IMR-90 (cell line): ENCODE measurements around the gene PCP2. TPM values are rescaled to one million over a fixed set of nuclear protein-coding genes. Genes with fewer than 3 reads are reported as not detected.

Experiments used
- ATAC-seq: fragments of 200-7000 bp; cut with Tn5 transposase; 2 replicates; pipeline ENCODE4 v1.9.1; 2020; ENCODE audit warnings: low read depth, mild to moderate bottlenecking, moderate library complexity
- BruUV-seq: library from RNA; stranded (reverse); fragments of 400-500 nt; replicated peaks from 2 replicates; lab custom pipeline; 2021; lab: Mats Ljungman, UMichigan
- CTCF ChIA-PET: fragments of 300-600 bp; formaldehyde crosslinking; extraction: SDS; loops from one replicate; lab custom pipeline; 2021; ENCODE audit warnings: antibody characterized with exemption; lab: Yijun Ruan, JAX
- POLR2A ChIA-PET: fragments of 300-600 bp; sonication (Branson Sonifier 250); formaldehyde crosslinking; loops from one replicate; lab custom pipeline; 2022; ENCODE audit warnings: antibody characterized with exemption; ENCODE audit not compliant: unreplicated experiment; lab: Charles Lee
- DNase-seq: peaks from one replicate; pipeline ENCODE4 v3.0.0; 2013
- H2AFZ ChIP-seq: replicated peaks from 2 replicates; pipeline ENCODE3; 2013; ENCODE audit warnings: low read length, mild to moderate bottlenecking; ENCODE audit not compliant: poor library complexity
- H2AK5ac ChIP-seq: 2 replicates; pipeline ENCODE4 v1.6.1; 2013; ENCODE audit warnings: low read depth, low read length, inconsistent platforms
- H2AK9ac ChIP-seq: replicated peaks from 2 replicates; pipeline ENCODE3; 2013; ENCODE audit warnings: mild to moderate bottlenecking, low read depth, low read length, moderate library complexity; ENCODE audit not compliant: poor library complexity
- H2BK120ac ChIP-seq: 2 replicates; pipeline ENCODE4 v1.6.1; 2013; ENCODE audit warnings: low read depth, low read length, inconsistent platforms
- H2BK15ac ChIP-seq: 3 replicates; pipeline ENCODE4 v1.6.1; 2013; ENCODE audit warnings: low read depth, low read length, inconsistent platforms
- H2BK20ac ChIP-seq: 2 replicates; pipeline ENCODE4 v1.6.1; 2013; ENCODE audit warnings: low read depth, mild to moderate bottlenecking, inconsistent platforms, low read length, moderate library complexity
- H2BK5ac ChIP-seq: 2 replicates; pipeline ENCODE4 v1.6.1; 2013; ENCODE audit warnings: mild to moderate bottlenecking, low read depth, low read length, inconsistent platforms; ENCODE audit not compliant: poor library complexity, severe bottlenecking
- H3K14ac ChIP-seq: replicated peaks from 2 replicates; pipeline ENCODE4 v1.6.1; 2013; ENCODE audit warnings: low read depth, low read length, inconsistent platforms
- H3K18ac ChIP-seq: 2 replicates; pipeline ENCODE4 v1.6.1; 2013; ENCODE audit warnings: low read depth, low read length, control low read depth
- H3K23ac ChIP-seq: 2 replicates; pipeline ENCODE4 v1.6.1; 2013; ENCODE audit warnings: low read depth, low read length, inconsistent platforms
- H3K27ac ChIP-seq: 2 replicates; pipeline ENCODE4 v1.5.1; 2013; ENCODE audit warnings: mild to moderate bottlenecking, control low read depth, low read length; ENCODE audit not compliant: insufficient read depth
- H3K27me3 ChIP-seq: 2 replicates; pipeline ENCODE4 v1.6.1; 2013; ENCODE audit warnings: low read length; ENCODE audit not compliant: control insufficient read depth, insufficient read depth
- H3K36me3 ChIP-seq: 2 replicates; pipeline ENCODE4 v1.6.1; 2013; ENCODE audit warnings: low read length, mixed read lengths; ENCODE audit not compliant: control insufficient read depth, insufficient read depth
- H3K4ac ChIP-seq: 2 replicates; pipeline ENCODE4 v1.6.1; 2013; ENCODE audit warnings: low read depth, low read length, inconsistent platforms
- H3K4me1 ChIP-seq: 2 replicates; pipeline ENCODE4 v1.6.1; 2013; ENCODE audit warnings: low read length, mixed read lengths; ENCODE audit not compliant: control insufficient read depth, insufficient read depth
- H3K4me2 ChIP-seq: 2 replicates; pipeline ENCODE4 v1.6.1; 2013; ENCODE audit warnings: low read depth, mild to moderate bottlenecking, control low read depth, low read length, moderate library complexity
- H3K4me3 ChIP-seq: 2 replicates; pipeline ENCODE4 v1.5.1; 2013; ENCODE audit warnings: low read depth, mild to moderate bottlenecking, control low read depth, low read length, moderate library complexity; ENCODE audit not compliant: insufficient read depth
- H3K56ac ChIP-seq: 2 replicates; pipeline ENCODE4 v1.6.1; 2013; ENCODE audit warnings: low read length, inconsistent platforms; ENCODE audit not compliant: insufficient read depth; ENCODE audit errors: extremely low read depth
- H3K79me1 ChIP-seq, 2 experiments: 2 replicates each; pipeline ENCODE4 v1.6.1; 2013; ENCODE audit warnings: low read length in 2 of 2, inconsistent platforms in 1 of 2, low read depth in 1 of 2
- H3K9ac ChIP-seq: 2 replicates; pipeline ENCODE4 v1.6.1; 2013; ENCODE audit warnings: low read depth, low read length, control low read depth
- H3K9me1 ChIP-seq: 2 replicates; pipeline ENCODE4 v1.6.1; 2013; ENCODE audit warnings: low read length, inconsistent platforms; ENCODE audit not compliant: insufficient read depth
- H3K9me3 ChIP-seq: 2 replicates; pipeline ENCODE4 v1.6.1; 2013; ENCODE audit warnings: low read length; ENCODE audit not compliant: control insufficient read depth, insufficient read depth
- H4K20me1 ChIP-seq: 2 replicates; pipeline ENCODE4 v1.6.1; 2013; ENCODE audit warnings: low read length, inconsistent platforms; ENCODE audit not compliant: insufficient read depth
- H4K5ac ChIP-seq: 2 replicates; pipeline ENCODE4 v1.6.1; 2013; ENCODE audit warnings: mild to moderate bottlenecking, low read depth, low read length, control low read depth
- H4K8ac ChIP-seq, 2 experiments: 2 replicates each; pipeline ENCODE4 v1.6.1; 2013; ENCODE audit warnings: low read depth in 2 of 2, low read length in 2 of 2, control low read depth in 1 of 2, inconsistent platforms in 1 of 2
- H4K91ac ChIP-seq: 2 replicates; pipeline ENCODE4 v1.6.1; 2013; ENCODE audit warnings: low read depth, low read length, inconsistent platforms; ENCODE audit not compliant: insufficient read depth
- BHLHE40 ChIP-seq: fragments of 150-350 bp; IDR thresholded peaks from 2 replicates; pipeline ENCODE4 v1.6.1; 2016; ENCODE audit warnings: mild to moderate bottlenecking, low read depth, low read length
- CEBPB ChIP-seq: IDR thresholded peaks from 2 replicates; pipeline ENCODE4 v1.6.1; 2012; ENCODE audit warnings: low read depth, low read length, improper control_type of control experiment
- CHD1 ChIP-seq: IDR thresholded peaks from 2 replicates; pipeline ENCODE4 v1.6.1; 2012; ENCODE audit warnings: low read depth, low read length, improper control_type of control experiment
- FOS ChIP-seq: fragments of 150-350 bp; IDR thresholded peaks from 2 replicates; pipeline ENCODE4 v1.6.1; 2016; ENCODE audit warnings: low read depth, low read length
- MAFK ChIP-seq: IDR thresholded peaks from 2 replicates; pipeline ENCODE4 v1.6.1; 2012; ENCODE audit warnings: low read depth, low read length, improper control_type of control experiment
- MXI1 ChIP-seq: IDR thresholded peaks from 2 replicates; pipeline ENCODE4 v1.6.1; 2012; ENCODE audit warnings: low read depth, mild to moderate bottlenecking, low read length, moderate library complexity, borderline replicate concordance
- NFE2L2 ChIP-seq: fragments of 150-350 bp; IDR thresholded peaks from 2 replicates; pipeline ENCODE4 v1.6.1; 2016; ENCODE audit warnings: low read depth, mild to moderate bottlenecking, low read length
- POLR2A ChIP-seq: IDR thresholded peaks from 2 replicates; pipeline ENCODE4 v1.6.1; 2012; ENCODE audit warnings: mild to moderate bottlenecking, low read depth, low read length
- RAD21 ChIP-seq: IDR thresholded peaks from 2 replicates; pipeline ENCODE4 v1.6.1; 2012; ENCODE audit warnings: low read length, improper control_type of control experiment
- RFX5 ChIP-seq: IDR thresholded peaks from 2 replicates; pipeline ENCODE4 v1.8.0; 2012; ENCODE audit warnings: low read depth, mild to moderate bottlenecking, low read length, moderate library complexity
- WGBS, 2 experiments: methylation state at CpG; one replicate each; pipeline versions ENCODE4 v1.1.5 to v1.1.7; 2013; ENCODE audit warnings: missing lambda C conversion rate in 2 of 2; ENCODE audit not compliant: insufficient read length in 1 of 2; ENCODE audit errors: extremely low coverage in 2 of 2; 5-methylcytosine and 5-hydroxymethylcytosine counted together
- dilution Hi-C: fragments of 300-500 bp; cut with HindIII; formaldehyde crosslinking; loops from one replicate; pipeline ENCODE4 v1.14.3; 2018; ENCODE audit warnings: low sequenced_read_pairs; ENCODE audit not compliant: unreplicated experiment
- in situ Hi-C: fragments of 300-500 bp; cut with MboI; formaldehyde crosslinking; loops from 3 replicates; pipeline ENCODE4 v1.14.3; 2019; ENCODE audit warnings: low sequenced_read_pairs, inconsistent platforms, mixed read lengths
- intact Hi-C: fragments of 100-400 bp; cut with micrococcal nuclease; formaldehyde crosslinking; loops from 2 replicates; pipeline ENCODE4 v1.10.0; 2022
- polyA plus RNA-seq, 3 experiments: library from polyadenylated mRNA; depleted of rRNA; stranded (reverse); fragments of >200 nt; gene quantifications; 2 replicates each; pipeline ENCODE4 v1.2.3, GENCODE V29; 2012; ENCODE audit warnings: low replicate concordance in 1 of 3
- total RNA-seq: library from RNA; depleted of rRNA; stranded (reverse); fragments of >200 nt; gene quantifications from 2 replicates; pipeline ENCODE4 v1.2.3, GENCODE V29; 2012
- TF ChIP-seq, protein P1 (sequence below): fragments of 150-350 bp; IDR thresholded peaks from 2 replicates; pipeline ENCODE4 v1.6.1; 2017; ENCODE audit warnings: mild to moderate bottlenecking, antibody characterized with exemption, low read length, low read depth
- TF ChIP-seq, protein P2 (sequence below): conservative IDR thresholded peaks from 2 replicates; pipeline ENCODE4 v1.5.1; 2012; ENCODE audit warnings: mild to moderate bottlenecking, low read depth, low read length, improper control_type of control experiment
- TF ChIP-seq, protein P3 (sequence below): fragments of 150-350 bp; IDR thresholded peaks from 2 replicates; pipeline ENCODE4 v1.6.1; 2016; ENCODE audit warnings: low read depth, mild to moderate bottlenecking, low read length, moderate library complexity, borderline replicate concordance

Gene PCP2
- total and polyA plus RNA-seq, 2 of the 4 experiments (the other 2 are of a cell fraction), result not detected

DNA sequence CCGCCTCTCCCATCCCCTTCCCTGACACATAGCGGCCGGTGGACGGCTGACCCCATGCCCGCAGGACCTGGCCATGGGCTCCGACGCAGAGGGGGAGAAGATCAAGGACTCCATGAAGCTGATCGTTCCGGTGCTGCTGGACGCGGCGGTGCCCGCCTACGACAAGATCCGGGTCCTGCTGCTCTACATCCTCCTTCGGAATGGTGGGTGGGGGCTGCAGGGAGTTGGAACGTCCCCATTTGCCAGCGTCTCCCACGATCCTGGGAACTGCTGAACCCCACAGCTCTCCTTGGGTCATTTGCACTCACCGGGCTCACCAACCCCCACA is 11.0 kb upstream of the PCP2 start:
- dilution Hi-C loops (no loop called here), in situ Hi-C loops (no loop called here), intact Hi-C loops (no loop called here)
- Histone ChIP-seq H3K9me1 (peaks cover 7% of the 10 kb centered on the region; the same call in 1 of the 2 replicates), H2AK5ac (no peak overlapping the region), H2BK5ac (no peak overlapping the region), H2BK120ac (no peak overlapping the region), H3K14ac (no peak overlapping the region), H4K5ac (no peak overlapping the region), H4K8ac (no peak overlapping the region), H4K91ac (no peak overlapping the region), H3K23ac (no peak overlapping the region), H3K18ac (no peak overlapping the region), H2AK9ac (no peak overlapping the region), H2AFZ (no peak overlapping the region), H3K36me3 (no peaks in the 10 kb centered on the region), H3K9me3 (no peaks in the 10 kb centered on the region), H3K4ac (no peak overlapping the region), H2BK15ac (no peak overlapping the region), H3K27me3 (peaks cover 3% of the 10 kb centered on the region; the same call in 1 of the 2 replicates), H4K20me1 (peaks cover 5% of the 10 kb centered on the region; the same call in 1 of the 2 replicates), H3K79me1 (no peaks in the 10 kb centered on the region), H3K56ac (no peak overlapping the region), H3K4me2 (no peak overlapping the region), H3K4me1 (no peaks in the 10 kb centered on the region), H2BK20ac (no peak overlapping the region), H3K9ac (no peak overlapping the region), H3K27ac (no peak overlapping the region), H3K4me3 (no peak overlapping the region)
- no CpG with 5 or more reads among the region's 20 CpGs for WGBS, 2 experiments
- no TSS peak for BruUV-seq
- no peak for ATAC-seq
- ChIA-PET CTCF (no interaction called here), POLR2A (no interaction called here)
- TF ChIP-seq BHLHE40, result no peak
- TF ChIP-seq, protein P1, sequence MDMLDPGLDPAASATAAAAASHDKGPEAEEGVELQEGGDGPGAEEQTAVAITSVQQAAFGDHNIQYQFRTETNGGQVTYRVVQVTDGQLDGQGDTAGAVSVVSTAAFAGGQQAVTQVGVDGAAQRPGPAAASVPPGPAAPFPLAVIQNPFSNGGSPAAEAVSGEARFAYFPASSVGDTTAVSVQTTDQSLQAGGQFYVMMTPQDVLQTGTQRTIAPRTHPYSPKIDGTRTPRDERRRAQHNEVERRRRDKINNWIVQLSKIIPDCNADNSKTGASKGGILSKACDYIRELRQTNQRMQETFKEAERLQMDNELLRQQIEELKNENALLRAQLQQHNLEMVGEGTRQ, result no peak
- TF ChIP-seq, protein P2, sequence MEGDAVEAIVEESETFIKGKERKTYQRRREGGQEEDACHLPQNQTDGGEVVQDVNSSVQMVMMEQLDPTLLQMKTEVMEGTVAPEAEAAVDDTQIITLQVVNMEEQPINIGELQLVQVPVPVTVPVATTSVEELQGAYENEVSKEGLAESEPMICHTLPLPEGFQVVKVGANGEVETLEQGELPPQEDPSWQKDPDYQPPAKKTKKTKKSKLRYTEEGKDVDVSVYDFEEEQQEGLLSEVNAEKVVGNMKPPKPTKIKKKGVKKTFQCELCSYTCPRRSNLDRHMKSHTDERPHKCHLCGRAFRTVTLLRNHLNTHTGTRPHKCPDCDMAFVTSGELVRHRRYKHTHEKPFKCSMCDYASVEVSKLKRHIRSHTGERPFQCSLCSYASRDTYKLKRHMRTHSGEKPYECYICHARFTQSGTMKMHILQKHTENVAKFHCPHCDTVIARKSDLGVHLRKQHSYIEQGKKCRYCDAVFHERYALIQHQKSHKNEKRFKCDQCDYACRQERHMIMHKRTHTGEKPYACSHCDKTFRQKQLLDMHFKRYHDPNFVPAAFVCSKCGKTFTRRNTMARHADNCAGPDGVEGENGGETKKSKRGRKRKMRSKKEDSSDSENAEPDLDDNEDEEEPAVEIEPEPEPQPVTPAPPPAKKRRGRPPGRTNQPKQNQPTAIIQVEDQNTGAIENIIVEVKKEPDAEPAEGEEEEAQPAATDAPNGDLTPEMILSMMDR, result no peak
- no peak for TF ChIP-seq CHD1
- TF ChIP-seq POLR2A, result no peak
- TF ChIP-seq MAFK, result no peak
- TF ChIP-seq, protein P3, sequence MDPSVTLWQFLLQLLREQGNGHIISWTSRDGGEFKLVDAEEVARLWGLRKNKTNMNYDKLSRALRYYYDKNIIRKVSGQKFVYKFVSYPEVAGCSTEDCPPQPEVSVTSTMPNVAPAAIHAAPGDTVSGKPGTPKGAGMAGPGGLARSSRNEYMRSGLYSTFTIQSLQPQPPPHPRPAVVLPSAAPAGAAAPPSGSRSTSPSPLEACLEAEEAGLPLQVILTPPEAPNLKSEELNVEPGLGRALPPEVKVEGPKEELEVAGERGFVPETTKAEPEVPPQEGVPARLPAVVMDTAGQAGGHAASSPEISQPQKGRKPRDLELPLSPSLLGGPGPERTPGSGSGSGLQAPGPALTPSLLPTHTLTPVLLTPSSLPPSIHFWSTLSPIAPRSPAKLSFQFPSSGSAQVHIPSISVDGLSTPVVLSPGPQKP, result no peak
- no peak for TF ChIP-seq NFE2L2
- no peak for TF ChIP-seq MXI1
- TF ChIP-seq RAD21, result no peak
- no peak for TF ChIP-seq RFX5
- no peak for TF ChIP-seq CEBPB
- no peak for TF ChIP-seq FOS
- no peak for DNase-seq
